Measurements from ENCODE around the gene SOX9. TPM values are rescaled to one million over a fixed set of nuclear protein-coding genes. Genes with fewer than 3 reads are reported as not detected.

Gene SOX9
- polyA plus RNA-seq, 2 of the 4 experiments (the other 2 are of a cell fraction), result 6.7 to 12.3 TPM

DNA sequence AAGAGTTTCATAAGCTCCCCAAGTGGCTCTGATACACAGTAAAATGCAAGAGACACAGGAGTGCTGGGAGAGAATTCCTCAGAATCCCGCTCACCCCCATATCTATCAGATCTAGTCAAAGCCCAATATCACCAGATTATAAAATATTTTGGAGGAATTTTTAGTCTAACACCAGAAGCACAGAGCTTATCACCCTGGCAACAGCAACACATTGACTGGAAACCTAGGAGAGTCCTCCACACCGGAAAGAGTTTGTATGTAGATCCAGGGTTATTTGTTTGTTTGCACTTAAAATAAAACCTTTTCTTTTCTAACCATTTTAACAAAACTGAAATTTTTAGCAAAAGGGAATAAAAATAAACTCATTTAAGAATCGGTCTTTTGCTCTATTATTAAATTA is 7.2 kb downstream of the SOX9 start:
- FAIRE-seq, result no peak

More for the DNA sequence above, 7.2 kb downstream of the SOX9 start:
- 90% methylated on average over 3 of the region's 3 CpGs for WGBS (ENCODE audit: missing lambda C conversion rate)
- Histone ChIP-seq H3K4me1 (peaks cover 39% of the 10 kb centered on the region), H3K9me3 (no peaks in the 10 kb centered on the region), H3K4me2 (no peak overlapping the region), H3K4me3 (no peak overlapping the region), H3K27ac (peak overlapping the region in 1 of 2 experiments; percentile 68; a peak in 3 of 6 replicates)
- DNase-seq (ENCODE audit: low read depth in 1 of 2, low spot score in 1 of 2) (no peak), ATAC-seq (no peak; a peak in 1 of 6 replicates)
- ChIA-PET POLR2A (interaction anchor here (0.6 kb wide), 1 partner anchor 260 kb away, joined by 7 read pairs; no protein-coding TSS in a partner anchor), CTCF (interaction anchor here (0.6 to 2.5 kb wide), 4 partner anchors 15 to 1361 kb away, joined by 3 to 7 read pairs (median 4); no protein-coding TSS in a partner anchor)
- TF ChIP-seq HOXB5 (CRISPR knock-in tag; IDR thresholded peaks at IDR 0.05) (no peak), ZFP36 (IDR thresholded peaks at IDR 0.05; ENCODE audit: borderline replicate concordance, partially characterized antibody) (no peak), CTCF (IDR thresholded peaks at IDR 0.05) (no peak), POLR2A (IDR thresholded peaks at IDR 0.05; ENCODE audit: low read length) (no peak), ELK1 (IDR thresholded peaks at IDR 0.05; ENCODE audit: low read depth, low read length) (no peak), HMGXB4 (CRISPR knock-in tag; IDR thresholded peaks at IDR 0.05; ENCODE audit: borderline replicate concordance) (no peak), ATOH8 (CRISPR knock-in tag; IDR thresholded peaks at IDR 0.05; ENCODE audit: low read depth) (no peak), ZSCAN20 (CRISPR knock-in tag; IDR thresholded peaks at IDR 0.05) (no peak), FOXS1 (CRISPR knock-in tag; IDR thresholded peaks at IDR 0.05) (no peak), HDAC2 (IDR thresholded peaks at IDR 0.05) (no peak), CHD4 (IDR thresholded peaks at IDR 0.05; ENCODE audit: borderline replicate concordance) (no peak), PHF8 (IDR thresholded peaks at IDR 0.05; ENCODE audit: borderline replicate concordance, low read depth) (no peak), SREBF2 (IDR thresholded peaks at IDR 0.05) (no peak), JUN (IDR thresholded peaks at IDR 0.05) (no peak)
- TF ChIP-seq, protein P1, sequence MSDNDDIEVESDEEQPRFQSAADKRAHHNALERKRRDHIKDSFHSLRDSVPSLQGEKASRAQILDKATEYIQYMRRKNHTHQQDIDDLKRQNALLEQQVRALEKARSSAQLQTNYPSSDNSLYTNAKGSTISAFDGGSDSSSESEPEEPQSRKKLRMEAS (IDR thresholded peaks at IDR 0.05), result no peak
- TF ChIP-seq, protein P2, sequence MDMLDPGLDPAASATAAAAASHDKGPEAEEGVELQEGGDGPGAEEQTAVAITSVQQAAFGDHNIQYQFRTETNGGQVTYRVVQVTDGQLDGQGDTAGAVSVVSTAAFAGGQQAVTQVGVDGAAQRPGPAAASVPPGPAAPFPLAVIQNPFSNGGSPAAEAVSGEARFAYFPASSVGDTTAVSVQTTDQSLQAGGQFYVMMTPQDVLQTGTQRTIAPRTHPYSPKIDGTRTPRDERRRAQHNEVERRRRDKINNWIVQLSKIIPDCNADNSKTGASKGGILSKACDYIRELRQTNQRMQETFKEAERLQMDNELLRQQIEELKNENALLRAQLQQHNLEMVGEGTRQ (IDR thresholded peaks at IDR 0.05), result no peak

Data from A549 (cell line).